Thyroid gland (tissue), 4 donors: ENCODE data around the gene PODN. TPM values are rescaled to one million over a fixed set of nuclear protein-coding genes. Genes with fewer than 3 reads are reported as not detected.

ENCODE experiments used
- DNase-seq, 2 donors: peaks; one replicate each; pipeline ENCODE4 v3.0.0-alpha.2; 2019
- H3K27ac ChIP-seq, 3 donors: fragments of 200-600 bp; sonication (generic); 1 replicate in 2 of 3; 2 replicates in 1 of 3; pipeline ENCODE4 v1.5.1; 2016 to 2019; ENCODE audit warnings: mild to moderate bottlenecking in 1 of 3, moderate library complexity in 1 of 3
- H3K27me3 ChIP-seq: fragments of 200-600 bp; sonication (generic); one replicate; pipeline ENCODE4 v1.5.1; 2019
- H3K36me3 ChIP-seq, 2 donors: fragments of 200-600 bp; sonication (generic); one replicate each; pipeline ENCODE4 v1.5.1; 2016 to 2019
- H3K4me1 ChIP-seq, 2 donors: fragments of 200-600 bp; sonication (generic); one replicate each; pipeline ENCODE4 v1.5.1; 2017 to 2019
- H3K4me3 ChIP-seq, 3 donors: fragments of 200-600 bp; sonication (generic); replicated peaks in 1 of 3; 1 replicate in 2 of 3; 2 replicates in 1 of 3; pipeline ENCODE4 v1.5.1; 2016; ENCODE audit warnings: mild to moderate bottlenecking in 1 of 3
- H3K9me3 ChIP-seq: fragments of 200-600 bp; sonication (generic); one replicate; pipeline ENCODE4 v1.5.1; 2017
- POLR2A ChIP-seq, 2 donors: fragments of 450-650 bp; IDR thresholded peaks; one replicate each; pipeline ENCODE4 v1.6.1; 2017; ENCODE audit warnings: antibody characterized with exemption in 2 of 2, mild to moderate bottlenecking in 2 of 2, moderate library complexity in 1 of 2
- WGBS, 2 donors: methylation state at CpG; one replicate each; pipeline ENCODE4 v1.1.5; 2017; 5-methylcytosine and 5-hydroxymethylcytosine counted together
- intact Hi-C: fragments of 100-400 bp; cut with DNase I; formaldehyde crosslinking; loops from one replicate; pipeline ENCODE4 v1.15.1; 2023
- total RNA-seq, 4 donors: library from RNA; depleted of rRNA; stranded (reverse); fragments of >200 nt; gene quantifications; one replicate each; pipeline ENCODE4 v1.2.3, GENCODE V29; 2016
- TF ChIP-seq, protein P1 (sequence below), 6 experiments: fragments of 200-600 bp in 3 of 6; fragments of 450-650 bp in 3 of 6; sonication (generic) in 3 of 6; IDR thresholded peaks; one replicate each; pipeline ENCODE4 v1.5.1; 2016 to 2019; ENCODE audit warnings: antibody characterized with exemption in 6 of 6, mild to moderate bottlenecking in 2 of 6, inconsistent platforms in 1 of 6, moderate library complexity in 1 of 6

The PODN gene
- total RNA-seq, 4 donors from 2014 or later: 80.8 to 125 (median 101) TPM

DNA sequence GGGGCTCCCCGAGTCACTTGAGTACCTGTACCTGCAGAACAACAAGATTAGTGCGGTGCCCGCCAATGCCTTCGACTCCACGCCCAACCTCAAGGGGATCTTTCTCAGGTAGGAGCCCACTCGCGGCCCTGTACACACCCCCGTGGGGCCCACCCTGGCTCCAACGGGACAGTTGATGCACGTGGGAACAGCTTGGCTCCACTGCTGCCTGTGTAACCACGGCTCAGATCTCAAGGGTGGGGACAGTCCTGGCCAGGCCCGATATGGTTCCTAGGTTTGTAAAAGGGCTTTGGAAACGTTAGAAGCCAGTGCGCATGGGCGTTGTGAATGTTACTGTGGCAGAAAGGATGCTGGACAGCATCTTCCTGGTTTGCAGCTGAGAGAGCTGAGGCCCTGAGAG, 18.8 kb downstream of the PODN start:
- no peak overlapping the region for H3K27ac ChIP-seq
- H3K4me3 ChIP-seq: no peak overlapping the region
- H3K27me3 ChIP-seq: no peaks in the 10 kb centered on the region
- no peaks in the 10 kb centered on the region for H3K4me1 ChIP-seq
- H3K9me3 ChIP-seq: no peaks in the 10 kb centered on the region
- 82 to 83% methylated on average over 14 to 15 of the region's 15 CpGs for WGBS, 2 donors
- TF ChIP-seq, protein P1, sequence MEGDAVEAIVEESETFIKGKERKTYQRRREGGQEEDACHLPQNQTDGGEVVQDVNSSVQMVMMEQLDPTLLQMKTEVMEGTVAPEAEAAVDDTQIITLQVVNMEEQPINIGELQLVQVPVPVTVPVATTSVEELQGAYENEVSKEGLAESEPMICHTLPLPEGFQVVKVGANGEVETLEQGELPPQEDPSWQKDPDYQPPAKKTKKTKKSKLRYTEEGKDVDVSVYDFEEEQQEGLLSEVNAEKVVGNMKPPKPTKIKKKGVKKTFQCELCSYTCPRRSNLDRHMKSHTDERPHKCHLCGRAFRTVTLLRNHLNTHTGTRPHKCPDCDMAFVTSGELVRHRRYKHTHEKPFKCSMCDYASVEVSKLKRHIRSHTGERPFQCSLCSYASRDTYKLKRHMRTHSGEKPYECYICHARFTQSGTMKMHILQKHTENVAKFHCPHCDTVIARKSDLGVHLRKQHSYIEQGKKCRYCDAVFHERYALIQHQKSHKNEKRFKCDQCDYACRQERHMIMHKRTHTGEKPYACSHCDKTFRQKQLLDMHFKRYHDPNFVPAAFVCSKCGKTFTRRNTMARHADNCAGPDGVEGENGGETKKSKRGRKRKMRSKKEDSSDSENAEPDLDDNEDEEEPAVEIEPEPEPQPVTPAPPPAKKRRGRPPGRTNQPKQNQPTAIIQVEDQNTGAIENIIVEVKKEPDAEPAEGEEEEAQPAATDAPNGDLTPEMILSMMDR (IDR thresholded peaks at IDR 0.05): no peak
- no peak for TF ChIP-seq POLR2A (IDR thresholded peaks at IDR 0.05)
- H3K36me3 ChIP-seq: no peaks in the 10 kb centered on the region
- no peak for DNase-seq
- intact Hi-C loops: no loop called here

DNA sequence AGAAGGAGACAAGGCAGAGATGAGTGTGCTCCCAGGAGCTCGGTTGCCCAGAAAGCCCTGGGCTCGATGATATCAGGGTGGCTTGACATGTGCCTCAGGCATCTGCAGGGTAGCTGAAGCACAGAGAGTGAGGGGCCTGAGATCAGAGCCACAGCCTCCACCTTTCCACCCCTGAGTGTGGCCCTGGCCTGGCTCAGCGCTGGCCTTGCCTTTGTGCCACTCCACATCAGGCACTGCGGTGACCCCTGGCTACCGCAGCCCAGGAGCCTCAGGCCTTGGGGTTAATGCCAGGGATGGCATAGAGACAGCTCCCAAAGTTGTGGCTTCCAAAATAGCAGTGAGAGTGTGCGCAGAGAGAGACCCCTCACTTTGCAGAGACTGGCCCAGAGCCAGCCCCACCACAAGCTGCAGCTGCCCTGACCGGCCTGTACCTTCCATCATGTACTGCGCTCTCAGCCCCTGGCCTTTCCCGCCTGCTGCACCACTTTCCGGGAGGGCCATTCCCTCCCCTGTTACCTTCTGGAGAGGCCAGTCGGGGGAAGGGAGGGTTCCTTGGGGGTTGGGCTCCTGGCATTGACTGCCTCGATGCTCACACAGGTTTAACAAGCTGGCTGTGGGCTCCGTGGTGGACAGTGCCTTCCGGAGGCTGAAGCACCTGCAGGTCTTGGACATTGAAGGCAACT, 19.5 kb downstream of the PODN start:
- Histone ChIP-seq H3K4me3 (no peak overlapping the region), H3K27ac (no peak overlapping the region), H3K4me1 (no peaks in the 10 kb centered on the region), H3K36me3 (no peaks in the 10 kb centered on the region), H3K9me3 (no peaks in the 10 kb centered on the region), H3K27me3 (no peaks in the 10 kb centered on the region)
- 61 to 75% methylated on average over 9 to 13 of the region's 14 CpGs for WGBS, 2 donors
- no peak for DNase-seq
- TF ChIP-seq, protein P1 (IDR thresholded peaks at IDR 0.05): no peak
- no peak for TF ChIP-seq POLR2A (IDR thresholded peaks at IDR 0.05)
- intact Hi-C loops: no loop called here

DNA sequence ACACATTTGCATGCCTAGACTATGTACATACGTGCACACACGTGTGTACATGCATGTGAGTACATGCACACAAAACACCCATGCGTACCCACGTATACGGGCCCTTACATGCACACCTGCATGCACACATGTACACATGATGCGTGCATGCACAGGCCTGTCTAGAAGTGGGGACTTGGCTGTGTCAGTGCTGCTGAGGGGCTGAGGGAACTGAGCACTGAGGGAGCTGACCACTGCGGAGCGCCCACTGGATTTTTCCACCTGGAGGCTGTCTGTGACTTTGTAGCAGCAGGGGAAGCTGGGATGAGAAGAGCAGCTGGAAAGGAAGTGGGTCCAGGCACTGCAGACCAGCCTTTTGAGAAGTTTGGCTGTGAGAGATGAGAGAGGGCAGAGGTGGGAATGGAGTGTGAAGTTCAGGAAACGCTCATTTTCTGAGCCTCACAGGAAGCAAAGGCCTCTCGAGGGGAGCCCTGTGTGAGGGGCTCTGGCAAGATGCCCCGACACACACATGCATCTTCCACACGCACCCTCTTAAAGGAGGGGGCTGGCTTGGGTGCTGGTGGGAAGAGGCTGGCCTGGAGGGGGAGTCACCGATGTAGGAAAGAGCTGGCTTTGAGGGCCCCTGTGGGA, 20.9 kb downstream of the PODN start:
- no peaks in the 10 kb centered on the region for H3K9me3 ChIP-seq
- 75 to 82% methylated on average over 13 of the region's 13 CpGs for WGBS, 2 donors
- no peak overlapping the region for H3K27ac ChIP-seq
- no peaks in the 10 kb centered on the region for H3K36me3 ChIP-seq
- no peak for DNase-seq
- TF ChIP-seq POLR2A (IDR thresholded peaks at IDR 0.05): no peak
- TF ChIP-seq, protein P1 (IDR thresholded peaks at IDR 0.05): no peak
- intact Hi-C loops: no loop called here
- H3K4me1 ChIP-seq: no peaks in the 10 kb centered on the region
- no peak overlapping the region for H3K4me3 ChIP-seq
- H3K27me3 ChIP-seq: no peaks in the 10 kb centered on the region

DNA sequence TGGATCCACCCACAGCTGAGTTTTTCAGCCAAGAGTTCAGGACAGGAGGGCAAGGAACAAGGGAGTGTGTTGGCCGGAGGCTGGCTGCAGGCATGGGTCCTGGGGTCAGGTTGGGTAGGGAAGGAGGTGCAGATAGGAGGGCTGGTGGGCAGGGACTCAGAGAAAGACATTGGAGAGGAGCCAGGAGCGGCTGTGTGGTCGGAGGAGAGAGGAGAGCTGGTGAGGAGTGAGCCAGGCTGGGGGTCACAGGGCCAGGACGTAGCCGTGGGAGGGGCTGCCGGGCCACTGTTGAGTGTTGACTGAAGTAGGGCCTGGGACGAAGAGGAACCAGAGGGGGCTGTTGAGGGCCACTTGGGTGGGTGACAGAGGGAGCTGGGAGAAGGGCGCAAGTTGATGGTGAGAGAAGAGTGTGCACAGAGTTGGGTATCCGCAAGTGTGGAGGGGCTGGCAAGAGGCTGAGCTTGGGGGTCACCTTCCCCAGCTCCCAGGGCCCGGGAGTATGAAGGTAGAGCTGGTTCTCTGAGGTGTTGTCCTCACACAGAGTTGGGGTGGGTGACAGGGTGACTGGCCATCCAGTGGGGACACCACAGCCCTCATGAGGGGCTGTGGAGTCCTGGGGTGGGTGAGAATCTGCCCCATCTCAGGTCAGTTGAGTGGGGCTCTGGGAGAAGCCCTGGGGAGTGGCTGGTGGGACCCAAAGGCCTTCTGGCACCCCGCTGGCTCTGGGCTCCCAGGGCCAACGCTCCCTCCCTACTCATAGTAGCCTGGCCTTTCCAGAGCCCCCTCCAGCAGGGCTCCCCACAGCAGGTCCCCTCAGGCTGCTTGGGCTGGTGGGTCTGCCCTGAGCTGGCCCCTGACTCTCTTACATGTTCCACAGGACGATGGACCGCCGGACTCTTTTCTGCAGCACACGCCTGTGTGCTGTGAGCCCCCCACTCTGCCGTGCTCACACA, 21.9 kb downstream of the PODN start:
- TF ChIP-seq, protein P1 (IDR thresholded peaks at IDR 0.05): no peak
- TF ChIP-seq POLR2A (IDR thresholded peaks at IDR 0.05): no peak
- intact Hi-C loops: no loop called here
- WGBS, 2 donors: 70 to 71% methylated on average over 16 of the region's 17 CpGs
- Histone ChIP-seq H3K27ac (no peak overlapping the region), H3K4me3 (no peak overlapping the region), H3K36me3 (no peaks in the 10 kb centered on the region), H3K27me3 (no peaks in the 10 kb centered on the region), H3K9me3 (no peaks in the 10 kb centered on the region), H3K4me1 (no peaks in the 10 kb centered on the region)
- DNase-seq: no peak
